GM19372 (cell line): ENCODE data around the gene RECQL.
"Not testable (repeated sequence)": the region's sequence is repeated elsewhere in the genome, so short reads cannot be mapped to it uniquely, and the experiment has no call there.

Source experiments
- ATAC-seq: cut with Tn5 transposase; IDR thresholded peaks from one replicate; pipeline ENCODE4 v1.9.1; 2021; ENCODE audit warnings: mild to moderate bottlenecking, low read depth, moderate library complexity; ENCODE audit not compliant: unreplicated experiment

The RECQL gene

GRCh38 chr12:21507849-21508248 lies 6.4 kb upstream of the RECQL start:
- ATAC-seq = no peak

GRCh38 chr12:21505888-21506287 lies 4.5 kb upstream of the RECQL start:
- ATAC-seq = no peak

GRCh38 chr12:21502872-21503271 lies 1.4 kb upstream of the RECQL start:
- ATAC-seq = no peak

GRCh38 chr12:21502164-21502496 lies 695 bp upstream of the RECQL start:
- no peak for ATAC-seq

- ATAC-seq = no peak
Observed at GRCh38 chr12:21500786-21501257, 613 bp downstream of the RECQL start.

GRCh38 chr12:21499765-21500164 lies 1.7 kb downstream of the RECQL start:
- ATAC-seq = no peak

GRCh38 chr12:21485998-21486397 lies 15.4 kb downstream of the RECQL start:
- ATAC-seq = no peak

GRCh38 chr12:21483531-21483930 lies 17.9 kb downstream of the RECQL start:
- no peak for ATAC-seq

GRCh38 chr12:21478756-21479455 lies 22.5 kb downstream of the RECQL start:
- no peak for ATAC-seq

- ATAC-seq = no peak
Observed at GRCh38 chr12:21476949-21477348, 24.5 kb downstream of the RECQL start.

- ATAC-seq = no peak
Observed at GRCh38 chr12:21475552-21475951, 25.9 kb downstream of the RECQL start.

- no peak for ATAC-seq
Observed at GRCh38 chr12:21472197-21472823, 29.1 kb downstream of the RECQL start.

GRCh38 chr12:21471294-21471693 lies 30.1 kb downstream of the RECQL start:
- ATAC-seq = no peak

- not testable (repeated sequence) for ATAC-seq
Observed at GRCh38 chr12:21467334-21467733, 34.1 kb downstream of the RECQL start.

GRCh38 chr12:21459474-21459873 lies 42.0 kb downstream of the RECQL start:
- ATAC-seq = no peak

GRCh38 chr12:21456291-21456780 lies 45.1 kb downstream of the RECQL start:
- no peak for ATAC-seq

- ATAC-seq = no peak
Observed at GRCh38 chr12:21453312-21453852, 48.1 kb downstream of the RECQL start.

- ATAC-seq = no peak
Observed at GRCh38 chr12:21451529-21451928, 49.9 kb downstream of the RECQL start.

GRCh38 chr12:21444193-21445146 lies 57.0 kb downstream of the RECQL start:
- ATAC-seq = no peak

- ATAC-seq = no peak
Observed at GRCh38 chr12:21439347-21439746, 62.1 kb downstream of the RECQL start.

- ATAC-seq = no peak
Observed at GRCh38 chr12:21438643-21439042, 62.8 kb downstream of the RECQL start.
